Stimulated activated CD4-positive, alpha-beta T cell treated with anti-CD3 and anti-CD28 coated beads, Interleukin-4, amount 100 ng/mL, for 1 hour (primary cell): ENCODE data around the gene PYGO1.
"Not testable (repeated sequence)": the region's sequence is repeated elsewhere in the genome, so short reads cannot be mapped to it uniquely, and the experiment has no call there.

Experiments
- DNase-seq: peaks from one replicate; pipeline ENCODE4 v3.0.0-alpha.2; 2020

Gene PYGO1

DNA sequence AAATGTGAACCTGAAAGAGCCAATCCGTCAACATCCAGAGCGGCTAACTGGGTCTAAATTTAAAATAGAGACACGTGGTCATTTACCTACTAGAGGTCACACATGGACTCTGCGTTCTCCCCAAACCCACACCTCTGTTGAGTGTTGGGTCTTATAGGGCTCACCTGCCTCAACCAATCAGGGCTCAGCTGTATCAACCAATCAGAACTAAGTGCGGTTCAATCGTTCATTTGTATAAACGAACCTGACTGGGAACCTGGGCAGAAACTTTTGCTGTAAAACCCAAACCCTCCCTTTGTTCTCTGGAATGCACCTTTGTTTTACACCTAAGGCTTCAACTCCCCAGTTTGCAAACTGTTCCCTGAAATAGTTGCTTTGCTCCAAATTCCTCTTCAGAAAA lies 89.0 kb downstream of the PYGO1 start:
- DNase-seq = no peak

DNA sequence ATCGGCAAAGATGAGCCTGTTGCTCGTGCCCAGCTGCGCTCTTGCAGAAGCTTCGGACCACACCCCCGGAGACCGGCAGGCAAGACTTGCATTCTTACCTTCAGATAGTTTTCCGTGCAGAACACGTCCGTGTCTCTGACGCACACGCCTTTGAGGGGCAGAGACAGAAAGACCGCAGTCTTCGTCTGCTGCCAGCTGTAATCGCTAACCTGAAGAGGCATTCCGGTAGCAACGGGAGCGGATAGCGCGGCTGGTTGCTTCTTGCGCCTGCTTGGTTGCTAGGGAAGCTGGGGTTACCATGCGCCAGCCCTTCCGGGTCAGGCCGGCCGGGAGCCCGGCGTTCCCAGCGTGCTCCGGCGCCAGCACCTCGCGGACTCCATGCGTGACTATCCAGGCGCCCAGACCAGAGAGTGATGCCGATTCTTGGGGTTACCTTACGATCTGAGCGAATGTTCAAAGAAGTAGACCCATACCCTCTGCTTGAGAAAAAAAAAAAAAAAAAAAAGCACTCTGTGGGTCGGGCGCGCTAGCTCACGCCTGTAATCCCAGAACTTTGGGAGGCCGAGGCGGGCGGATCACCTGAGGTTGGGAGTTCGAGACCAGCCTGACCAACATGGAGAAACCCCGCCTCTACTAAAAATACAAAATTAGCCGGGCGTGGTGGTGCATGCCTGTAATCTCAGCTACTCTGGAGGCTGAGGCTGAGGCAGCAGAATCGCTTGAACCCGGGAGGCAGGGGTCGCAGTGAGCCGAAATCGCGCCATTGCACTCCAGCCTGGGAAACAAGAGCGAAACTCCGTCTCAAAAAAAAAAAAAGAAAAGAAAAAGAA lies 89.8 kb downstream of the PYGO1 start:
- peak; percentile 71 for DNase-seq

GRCh38 chr15:55496716-55497115 lies 91.4 kb downstream of the PYGO1 start:
- no peak for DNase-seq

- no peak for DNase-seq
Measured at GRCh38 chr15:55494931-55495330, 93.2 kb downstream of the PYGO1 start.

DNA sequence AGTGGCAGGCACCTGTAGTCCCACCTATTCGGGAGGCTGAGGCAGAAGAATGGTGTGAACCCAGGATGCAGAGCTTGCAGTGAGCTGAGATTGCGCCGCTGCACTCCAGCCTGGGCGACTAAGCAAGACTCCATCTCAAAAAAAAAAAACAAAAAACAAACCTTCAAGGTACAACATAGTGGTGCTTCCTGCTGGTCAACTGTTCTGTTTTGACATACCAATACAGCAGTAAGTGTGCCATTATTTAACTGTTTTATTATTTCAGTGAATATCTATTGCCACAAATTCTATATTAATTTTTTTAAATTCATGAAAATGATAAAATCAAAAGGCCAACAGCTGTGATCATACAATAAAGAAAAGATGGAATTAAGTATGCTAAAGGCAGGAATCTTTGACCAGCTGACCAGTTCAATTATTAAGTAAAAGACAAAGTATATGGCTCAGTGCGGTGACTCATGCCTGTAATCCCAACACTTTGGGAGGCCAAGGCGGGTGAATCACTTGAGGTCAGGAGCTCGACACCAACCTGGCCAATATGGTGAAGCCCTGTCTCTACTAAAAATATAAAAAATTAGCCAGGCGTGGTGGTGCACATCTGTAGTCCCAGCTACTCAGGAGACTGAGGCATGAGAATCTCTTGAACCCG lies 99.1 kb downstream of the PYGO1 start:
- not testable (repeated sequence) for DNase-seq
